ENCODE measurements around the gene DTNB.

- TF ChIP-seq CTCF (IDR thresholded peaks at IDR 0.05; ENCODE audit: insufficient read depth, low read length) (no peak), POLR2AphosphoS5 (IDR thresholded peaks at IDR 0.05; ENCODE audit: low read depth) (no peak), GABPA (IDR thresholded peaks at IDR 0.05; ENCODE audit: low read depth) (no peak), SPI1 (IDR thresholded peaks at IDR 0.05; ENCODE audit: borderline replicate concordance, low read depth) (no peak), REST (IDR thresholded peaks at IDR 0.05; ENCODE audit: insufficient replicate concordance, low read depth) (no peak)
Observed at GRCh38 chr2:25448808-25449207, 224.6 kb downstream of the DTNB start.
